Panc1 (cell line): ENCODE measurements around the gene MORN2. TPM values are rescaled to one million over a fixed set of nuclear protein-coding genes. Genes with fewer than 3 reads are reported as not detected.

Experiments
- ATAC-seq: fragments of 200-7000 bp; cut with Tn5 transposase; 2 replicates; pipeline ENCODE4 v1.9.1; 2020; ENCODE audit warnings: mild to moderate bottlenecking, moderate library complexity
- BruUV-seq: library from RNA; stranded (reverse); fragments of 400-500 nt; replicated peaks from 2 replicates; lab custom pipeline; 2021; lab: Mats Ljungman, UMichigan
- CTCF ChIA-PET: fragments of 300-600 bp; sonication (Branson Sonifier 250); formaldehyde crosslinking; loops from one replicate; lab custom pipeline; 2022; ENCODE audit warnings: antibody characterized with exemption; lab: Charles Lee
- POLR2A ChIA-PET: fragments of 300-600 bp; sonication (Branson Sonifier 250); formaldehyde crosslinking; loops from one replicate; lab custom pipeline; 2022; ENCODE audit warnings: antibody characterized with exemption; lab: Charles Lee
- DNase-seq: peaks from one replicate; pipeline ENCODE4 v3.0.0-alpha.2; 2010; ENCODE audit warnings: low read depth, low spot score
- H3K27ac ChIP-seq: 2 replicates; pipeline ENCODE4 v1.5.1; 2011; ENCODE audit warnings: mild to moderate bottlenecking, low read length, inconsistent platforms
- H3K27me3 ChIP-seq: fragments of 200-500 bp; sonication (Bioruptor generic); 2 replicates; pipeline ENCODE4 v1.6.0; 2014; ENCODE audit warnings: low read length, inconsistent platforms; ENCODE audit not compliant: control insufficient read depth, insufficient read depth
- H3K36me3 ChIP-seq: fragments of 200-500 bp; sonication (Bioruptor generic); 2 replicates; pipeline ENCODE4 v1.5.1; 2014; ENCODE audit warnings: inconsistent platforms, mild to moderate bottlenecking, low read length, moderate library complexity; ENCODE audit not compliant: control insufficient read depth, insufficient read depth
- H3K4me1 ChIP-seq: 2 replicates; pipeline ENCODE4 v1.5.1; 2011; ENCODE audit warnings: inconsistent platforms, mild to moderate bottlenecking, low read length, moderate library complexity; ENCODE audit not compliant: control insufficient read depth, insufficient read depth
- H3K4me3 ChIP-seq, 2 experiments: 2 replicates each; pipeline ENCODE4 v1.5.1; 2011 to 2012; ENCODE audit warnings: low read depth in 2 of 2, low read length in 2 of 2, mild to moderate bottlenecking in 2 of 2, inconsistent platforms in 1 of 2, moderate library complexity in 1 of 2
- H3K9me3 ChIP-seq: fragments of 200-500 bp; sonication (Bioruptor generic); 2 replicates; pipeline ENCODE4 v1.5.1; 2014; ENCODE audit warnings: low read depth, mild to moderate bottlenecking, inconsistent platforms, low read length, moderate library complexity; ENCODE audit not compliant: control insufficient read depth, insufficient read depth
- CTCF ChIP-seq: fragments of 450-650 bp; IDR thresholded peaks from 2 replicates; pipeline ENCODE4 v1.5.1; 2017; ENCODE audit warnings: mild to moderate bottlenecking
- POLR2AphosphoS5 ChIP-seq: IDR thresholded peaks from 2 replicates; pipeline ENCODE4 v1.6.1; 2012; ENCODE audit warnings: mild to moderate bottlenecking, low read depth, low read length, moderate library complexity
- REST ChIP-seq, 2 experiments: IDR thresholded peaks; 2 replicates each; pipeline ENCODE4 v1.6.1; 2011 to 2012; ENCODE audit warnings: low read depth in 2 of 2, control low read depth in 1 of 2, low read length in 1 of 2, mild to moderate bottlenecking in 1 of 2, moderate library complexity in 1 of 2; ENCODE audit not compliant: insufficient read depth in 1 of 2
- SIN3A ChIP-seq: IDR thresholded peaks from 2 replicates; pipeline ENCODE4 v1.6.1; 2012; ENCODE audit warnings: low read depth, mild to moderate bottlenecking, low read length, moderate library complexity, borderline replicate concordance; ENCODE audit not compliant: insufficient read depth
- TCF7L2 ChIP-seq: IDR thresholded peaks from 2 replicates; pipeline ENCODE4 v1.6.1; 2011; ENCODE audit warnings: mild to moderate bottlenecking, low read depth, low read length, inconsistent platforms
- in situ Hi-C: cut with HindIII; loops from 2 replicates; pipeline ENCODE4 v1.10.0; 2016; ENCODE audit warnings: low sequenced_read_pairs, low pct_unique_long_range_greater_than_20kb
- intact Hi-C: fragments of 100-400 bp; cut with micrococcal nuclease; formaldehyde crosslinking; loops from one replicate; pipeline ENCODE4 v1.10.0; 2022; ENCODE audit not compliant: unreplicated experiment
- total RNA-seq: library from RNA; stranded (reverse); gene quantifications from one replicate; pipeline ENCODE4 v1.2.1, GENCODE V29; 2021; ENCODE audit not compliant: unreplicated experiment

MORN2 gene
- total RNA-seq, 1 experiment from 2014 or later: 10.1 TPM

- ATAC-seq (no peak), DNase-seq (no peak)
- ChIA-PET CTCF (no interaction called here), POLR2A (no interaction called here)
- Histone ChIP-seq H3K4me3 (no peak overlapping the region), H3K27me3 (no peaks in the 10 kb centered on the region), H3K9me3 (no peaks in the 10 kb centered on the region), H3K4me1 (no peaks in the 10 kb centered on the region), H3K27ac (no peak overlapping the region), H3K36me3 (no peaks in the 10 kb centered on the region)
- BruUV-seq: no TSS peak
- in situ Hi-C loops: no loop called here
- TF ChIP-seq TCF7L2 (no peak), REST (IDR thresholded peaks at IDR 0.05; ENCODE audit: insufficient read depth in 1 of 2, low read depth in 2 of 2, low read length in 1 of 2) (no peak), POLR2AphosphoS5 (no peak), SIN3A (no peak), CTCF (no peak)
- intact Hi-C loops: no loop called here
Observed at GRCh38 chr2:38830526-38831159, 45.1 kb upstream of the MORN2 start.

- Histone ChIP-seq H3K27ac (no peak overlapping the region), H3K27me3 (no peaks in the 10 kb centered on the region), H3K36me3 (no peaks in the 10 kb centered on the region), H3K4me3 (no peak overlapping the region), H3K4me1 (no peaks in the 10 kb centered on the region), H3K9me3 (no peaks in the 10 kb centered on the region)
- intact Hi-C loops: no loop called here
- in situ Hi-C loops: no loop called here
- DNase-seq: no peak
- TF ChIP-seq POLR2AphosphoS5 (no peak), CTCF (peak; percentile 75)
- ChIA-PET POLR2A (interaction anchor here (0.6 kb wide), 1 partner anchor 224 kb away, joined by 3 read pairs; no protein-coding TSS in a partner anchor), CTCF (no interaction called here)
- ATAC-seq: no peak; the same call in 1 of the 2 replicates
- BruUV-seq: no TSS peak
Observed at GRCh38 chr2:38835015-38835601, 40.7 kb upstream of the MORN2 start.
